Panc1 (cell line): ENCODE results near the gene CAMK1G. TPM values are rescaled to one million over a fixed set of nuclear protein-coding genes. Genes with fewer than 3 reads are reported as not detected.

Experiments
- ATAC-seq: fragments of 200-7000 bp; cut with Tn5 transposase; 2 replicates; pipeline ENCODE4 v1.9.1; 2020; ENCODE audit warnings: mild to moderate bottlenecking, moderate library complexity
- BruUV-seq: library from RNA; stranded (reverse); fragments of 400-500 nt; replicated peaks from 2 replicates; lab custom pipeline; 2021; lab: Mats Ljungman, UMichigan
- CTCF ChIA-PET: fragments of 300-600 bp; sonication (Branson Sonifier 250); formaldehyde crosslinking; loops from one replicate; lab custom pipeline; 2022; ENCODE audit warnings: antibody characterized with exemption; lab: Charles Lee
- POLR2A ChIA-PET: fragments of 300-600 bp; sonication (Branson Sonifier 250); formaldehyde crosslinking; loops from one replicate; lab custom pipeline; 2022; ENCODE audit warnings: antibody characterized with exemption; lab: Charles Lee
- DNase-seq: peaks from one replicate; pipeline ENCODE4 v3.0.0-alpha.2; 2010; ENCODE audit warnings: low read depth, low spot score
- H3K27ac ChIP-seq: 2 replicates; pipeline ENCODE4 v1.5.1; 2011; ENCODE audit warnings: mild to moderate bottlenecking, low read length, inconsistent platforms
- H3K27me3 ChIP-seq: fragments of 200-500 bp; sonication (Bioruptor generic); 2 replicates; pipeline ENCODE4 v1.6.0; 2014; ENCODE audit warnings: low read length, inconsistent platforms; ENCODE audit not compliant: control insufficient read depth, insufficient read depth
- H3K36me3 ChIP-seq: fragments of 200-500 bp; sonication (Bioruptor generic); 2 replicates; pipeline ENCODE4 v1.5.1; 2014; ENCODE audit warnings: inconsistent platforms, mild to moderate bottlenecking, low read length, moderate library complexity; ENCODE audit not compliant: control insufficient read depth, insufficient read depth
- H3K4me1 ChIP-seq: 2 replicates; pipeline ENCODE4 v1.5.1; 2011; ENCODE audit warnings: inconsistent platforms, mild to moderate bottlenecking, low read length, moderate library complexity; ENCODE audit not compliant: control insufficient read depth, insufficient read depth
- H3K4me3 ChIP-seq, 2 experiments: 2 replicates each; pipeline ENCODE4 v1.5.1; 2011 to 2012; ENCODE audit warnings: low read depth in 2 of 2, low read length in 2 of 2, mild to moderate bottlenecking in 2 of 2, inconsistent platforms in 1 of 2, moderate library complexity in 1 of 2
- H3K9me3 ChIP-seq: fragments of 200-500 bp; sonication (Bioruptor generic); 2 replicates; pipeline ENCODE4 v1.5.1; 2014; ENCODE audit warnings: low read depth, mild to moderate bottlenecking, inconsistent platforms, low read length, moderate library complexity; ENCODE audit not compliant: control insufficient read depth, insufficient read depth
- CTCF ChIP-seq: fragments of 450-650 bp; IDR thresholded peaks from 2 replicates; pipeline ENCODE4 v1.5.1; 2017; ENCODE audit warnings: mild to moderate bottlenecking
- POLR2AphosphoS5 ChIP-seq: IDR thresholded peaks from 2 replicates; pipeline ENCODE4 v1.6.1; 2012; ENCODE audit warnings: mild to moderate bottlenecking, low read depth, low read length, moderate library complexity
- SIN3A ChIP-seq: IDR thresholded peaks from 2 replicates; pipeline ENCODE4 v1.6.1; 2012; ENCODE audit warnings: low read depth, mild to moderate bottlenecking, low read length, moderate library complexity, borderline replicate concordance; ENCODE audit not compliant: insufficient read depth
- TCF7L2 ChIP-seq: IDR thresholded peaks from 2 replicates; pipeline ENCODE4 v1.6.1; 2011; ENCODE audit warnings: mild to moderate bottlenecking, low read depth, low read length, inconsistent platforms
- in situ Hi-C: cut with HindIII; loops from 2 replicates; pipeline ENCODE4 v1.10.0; 2016; ENCODE audit warnings: low sequenced_read_pairs, low pct_unique_long_range_greater_than_20kb
- intact Hi-C: fragments of 100-400 bp; cut with micrococcal nuclease; formaldehyde crosslinking; loops from one replicate; pipeline ENCODE4 v1.10.0; 2022; ENCODE audit not compliant: unreplicated experiment
- total RNA-seq: library from RNA; stranded (reverse); gene quantifications from one replicate; pipeline ENCODE4 v1.2.1, GENCODE V29; 2021; ENCODE audit not compliant: unreplicated experiment
- TF ChIP-seq, protein P1 (sequence below), 2 experiments: IDR thresholded peaks; 2 replicates each; pipeline ENCODE4 v1.6.1; 2011 to 2012; ENCODE audit warnings: low read depth in 2 of 2, control low read depth in 1 of 2, low read length in 1 of 2, mild to moderate bottlenecking in 1 of 2, moderate library complexity in 1 of 2; ENCODE audit not compliant: insufficient read depth in 1 of 2

CAMK1G gene
- total RNA-seq, 1 experiment from 2014 or later = not detected

DNA sequence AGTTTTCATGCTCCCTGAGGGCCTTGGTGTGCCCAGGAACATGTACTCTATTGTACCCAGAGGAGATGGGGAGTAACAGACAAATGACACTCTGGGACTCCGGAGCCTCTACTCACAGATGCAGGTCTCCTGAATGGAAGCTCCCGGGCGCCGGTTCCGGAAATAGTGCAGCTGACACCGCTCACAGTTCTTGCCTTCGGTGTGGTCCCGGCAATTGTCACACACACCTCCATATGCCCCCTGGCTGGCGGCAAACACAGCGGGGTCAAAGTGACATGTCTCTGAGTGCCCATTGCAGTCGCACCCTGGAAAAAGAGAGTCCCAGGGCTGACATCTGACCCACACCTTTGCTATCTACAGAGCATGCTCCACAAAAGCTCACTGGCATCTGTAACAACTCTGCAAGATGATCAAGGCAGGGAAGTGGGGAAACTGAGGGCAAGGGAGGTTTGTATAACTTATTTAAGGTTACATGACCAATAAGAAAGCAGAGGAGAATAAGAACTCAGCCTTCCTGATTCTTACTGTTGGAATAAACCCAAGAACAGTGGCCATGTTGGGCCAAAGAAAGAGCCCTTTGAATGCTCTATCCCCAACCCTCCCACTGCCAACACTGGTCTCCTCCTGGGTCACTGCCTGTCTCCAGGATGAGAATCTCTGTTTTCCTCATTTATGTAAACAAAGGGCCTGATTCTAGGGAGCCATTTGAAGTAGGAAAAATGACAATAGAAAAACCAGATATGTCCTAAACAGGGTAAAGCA, 46.3 kb downstream of the CAMK1G start:
- intact Hi-C loops = no loop called here

GRCh38 chr1:209630383-209631225, 47.1 kb downstream of the CAMK1G start:
- Histone ChIP-seq H3K4me1 (no peaks in the 10 kb centered on the region), H3K36me3 (no peaks in the 10 kb centered on the region), H3K27me3 (no peaks in the 10 kb centered on the region), H3K9me3 (no peaks in the 10 kb centered on the region), H3K27ac (no peak overlapping the region), H3K4me3 (no peak overlapping the region)
- no peak for ATAC-seq
- CTCF ChIA-PET = no interaction called here
- in situ Hi-C loops = no loop called here
- TF ChIP-seq SIN3A (no peak), CTCF (no peak), TCF7L2 (no peak), POLR2AphosphoS5 (no peak)
- TF ChIP-seq, protein P1, sequence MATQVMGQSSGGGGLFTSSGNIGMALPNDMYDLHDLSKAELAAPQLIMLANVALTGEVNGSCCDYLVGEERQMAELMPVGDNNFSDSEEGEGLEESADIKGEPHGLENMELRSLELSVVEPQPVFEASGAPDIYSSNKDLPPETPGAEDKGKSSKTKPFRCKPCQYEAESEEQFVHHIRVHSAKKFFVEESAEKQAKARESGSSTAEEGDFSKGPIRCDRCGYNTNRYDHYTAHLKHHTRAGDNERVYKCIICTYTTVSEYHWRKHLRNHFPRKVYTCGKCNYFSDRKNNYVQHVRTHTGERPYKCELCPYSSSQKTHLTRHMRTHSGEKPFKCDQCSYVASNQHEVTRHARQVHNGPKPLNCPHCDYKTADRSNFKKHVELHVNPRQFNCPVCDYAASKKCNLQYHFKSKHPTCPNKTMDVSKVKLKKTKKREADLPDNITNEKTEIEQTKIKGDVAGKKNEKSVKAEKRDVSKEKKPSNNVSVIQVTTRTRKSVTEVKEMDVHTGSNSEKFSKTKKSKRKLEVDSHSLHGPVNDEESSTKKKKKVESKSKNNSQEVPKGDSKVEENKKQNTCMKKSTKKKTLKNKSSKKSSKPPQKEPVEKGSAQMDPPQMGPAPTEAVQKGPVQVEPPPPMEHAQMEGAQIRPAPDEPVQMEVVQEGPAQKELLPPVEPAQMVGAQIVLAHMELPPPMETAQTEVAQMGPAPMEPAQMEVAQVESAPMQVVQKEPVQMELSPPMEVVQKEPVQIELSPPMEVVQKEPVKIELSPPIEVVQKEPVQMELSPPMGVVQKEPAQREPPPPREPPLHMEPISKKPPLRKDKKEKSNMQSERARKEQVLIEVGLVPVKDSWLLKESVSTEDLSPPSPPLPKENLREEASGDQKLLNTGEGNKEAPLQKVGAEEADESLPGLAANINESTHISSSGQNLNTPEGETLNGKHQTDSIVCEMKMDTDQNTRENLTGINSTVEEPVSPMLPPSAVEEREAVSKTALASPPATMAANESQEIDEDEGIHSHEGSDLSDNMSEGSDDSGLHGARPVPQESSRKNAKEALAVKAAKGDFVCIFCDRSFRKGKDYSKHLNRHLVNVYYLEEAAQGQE (IDR thresholded peaks at IDR 0.05; ENCODE audit: insufficient read depth in 1 of 2, low read depth in 2 of 2, low read length in 1 of 2) = no peak
- no peak for DNase-seq
- no TSS peak for BruUV-seq
- POLR2A ChIA-PET = no interaction called here
- intact Hi-C loops = no loop called here

More for the DNA sequence above, 46.3 kb downstream of the CAMK1G start:
- in situ Hi-C loops = no loop called here
- Histone ChIP-seq H3K36me3 (no peaks in the 10 kb centered on the region), H3K9me3 (no peaks in the 10 kb centered on the region), H3K27me3 (no peaks in the 10 kb centered on the region), H3K4me1 (no peaks in the 10 kb centered on the region), H3K4me3 (no peak overlapping the region), H3K27ac (no peak overlapping the region)
- DNase-seq = no peak
- BruUV-seq = no TSS peak
- no peak for ATAC-seq
- TF ChIP-seq TCF7L2 = no peak
- TF ChIP-seq CTCF = no peak
- ChIA-PET CTCF (interaction anchor here (0.8 kb wide), 1 partner anchor 60 kb away, joined by 3 read pairs; no protein-coding TSS in a partner anchor), POLR2A (no interaction called here)
